IMR-90 (cell line): ENCODE data around the gene SLC44A4. TPM values are rescaled to one million over a fixed set of nuclear protein-coding genes. Genes with fewer than 3 reads are reported as not detected.

Source experiments
- ATAC-seq: fragments of 200-7000 bp; cut with Tn5 transposase; 2 replicates; pipeline ENCODE4 v1.9.1; 2020; ENCODE audit warnings: low read depth, mild to moderate bottlenecking, moderate library complexity
- BruUV-seq: library from RNA; stranded (reverse); fragments of 400-500 nt; replicated peaks from 2 replicates; lab custom pipeline; 2021; lab: Mats Ljungman, UMichigan
- CTCF ChIA-PET: fragments of 300-600 bp; formaldehyde crosslinking; extraction: SDS; loops from one replicate; lab custom pipeline; 2021; ENCODE audit warnings: antibody characterized with exemption; lab: Yijun Ruan, JAX
- POLR2A ChIA-PET: fragments of 300-600 bp; sonication (Branson Sonifier 250); formaldehyde crosslinking; loops from one replicate; lab custom pipeline; 2022; ENCODE audit warnings: antibody characterized with exemption; ENCODE audit not compliant: unreplicated experiment; lab: Charles Lee
- DNase-seq: peaks from one replicate; pipeline ENCODE4 v3.0.0; 2013
- H2AFZ ChIP-seq: replicated peaks from 2 replicates; pipeline ENCODE3; 2013; ENCODE audit warnings: low read length, mild to moderate bottlenecking; ENCODE audit not compliant: poor library complexity
- H2AK5ac ChIP-seq: 2 replicates; pipeline ENCODE4 v1.6.1; 2013; ENCODE audit warnings: low read depth, low read length, inconsistent platforms
- H2AK9ac ChIP-seq: replicated peaks from 2 replicates; pipeline ENCODE3; 2013; ENCODE audit warnings: mild to moderate bottlenecking, low read depth, low read length, moderate library complexity; ENCODE audit not compliant: poor library complexity
- H2BK120ac ChIP-seq: 2 replicates; pipeline ENCODE4 v1.6.1; 2013; ENCODE audit warnings: low read depth, low read length, inconsistent platforms
- H2BK15ac ChIP-seq: 3 replicates; pipeline ENCODE4 v1.6.1; 2013; ENCODE audit warnings: low read depth, low read length, inconsistent platforms
- H2BK20ac ChIP-seq: 2 replicates; pipeline ENCODE4 v1.6.1; 2013; ENCODE audit warnings: low read depth, mild to moderate bottlenecking, inconsistent platforms, low read length, moderate library complexity
- H2BK5ac ChIP-seq: 2 replicates; pipeline ENCODE4 v1.6.1; 2013; ENCODE audit warnings: mild to moderate bottlenecking, low read depth, low read length, inconsistent platforms; ENCODE audit not compliant: poor library complexity, severe bottlenecking
- H3K14ac ChIP-seq: replicated peaks from 2 replicates; pipeline ENCODE4 v1.6.1; 2013; ENCODE audit warnings: low read depth, low read length, inconsistent platforms
- H3K18ac ChIP-seq: 2 replicates; pipeline ENCODE4 v1.6.1; 2013; ENCODE audit warnings: low read depth, low read length, control low read depth
- H3K23ac ChIP-seq: 2 replicates; pipeline ENCODE4 v1.6.1; 2013; ENCODE audit warnings: low read depth, low read length, inconsistent platforms
- H3K27ac ChIP-seq: 2 replicates; pipeline ENCODE4 v1.5.1; 2013; ENCODE audit warnings: mild to moderate bottlenecking, control low read depth, low read length; ENCODE audit not compliant: insufficient read depth
- H3K27me3 ChIP-seq: 2 replicates; pipeline ENCODE4 v1.6.1; 2013; ENCODE audit warnings: low read length; ENCODE audit not compliant: control insufficient read depth, insufficient read depth
- H3K36me3 ChIP-seq: 2 replicates; pipeline ENCODE4 v1.6.1; 2013; ENCODE audit warnings: low read length, mixed read lengths; ENCODE audit not compliant: control insufficient read depth, insufficient read depth
- H3K4ac ChIP-seq: 2 replicates; pipeline ENCODE4 v1.6.1; 2013; ENCODE audit warnings: low read depth, low read length, inconsistent platforms
- H3K4me1 ChIP-seq: 2 replicates; pipeline ENCODE4 v1.6.1; 2013; ENCODE audit warnings: low read length, mixed read lengths; ENCODE audit not compliant: control insufficient read depth, insufficient read depth
- H3K4me2 ChIP-seq: 2 replicates; pipeline ENCODE4 v1.6.1; 2013; ENCODE audit warnings: low read depth, mild to moderate bottlenecking, control low read depth, low read length, moderate library complexity
- H3K4me3 ChIP-seq: 2 replicates; pipeline ENCODE4 v1.5.1; 2013; ENCODE audit warnings: low read depth, mild to moderate bottlenecking, control low read depth, low read length, moderate library complexity; ENCODE audit not compliant: insufficient read depth
- H3K56ac ChIP-seq: 2 replicates; pipeline ENCODE4 v1.6.1; 2013; ENCODE audit warnings: low read length, inconsistent platforms; ENCODE audit not compliant: insufficient read depth; ENCODE audit errors: extremely low read depth
- H3K79me1 ChIP-seq, 2 experiments: 2 replicates each; pipeline ENCODE4 v1.6.1; 2013; ENCODE audit warnings: low read length in 2 of 2, inconsistent platforms in 1 of 2, low read depth in 1 of 2
- H3K9ac ChIP-seq: 2 replicates; pipeline ENCODE4 v1.6.1; 2013; ENCODE audit warnings: low read depth, low read length, control low read depth
- H3K9me1 ChIP-seq: 2 replicates; pipeline ENCODE4 v1.6.1; 2013; ENCODE audit warnings: low read length, inconsistent platforms; ENCODE audit not compliant: insufficient read depth
- H3K9me3 ChIP-seq: 2 replicates; pipeline ENCODE4 v1.6.1; 2013; ENCODE audit warnings: low read length; ENCODE audit not compliant: control insufficient read depth, insufficient read depth
- H4K20me1 ChIP-seq: 2 replicates; pipeline ENCODE4 v1.6.1; 2013; ENCODE audit warnings: low read length, inconsistent platforms; ENCODE audit not compliant: insufficient read depth
- H4K5ac ChIP-seq: 2 replicates; pipeline ENCODE4 v1.6.1; 2013; ENCODE audit warnings: mild to moderate bottlenecking, low read depth, low read length, control low read depth
- H4K8ac ChIP-seq, 2 experiments: 2 replicates each; pipeline ENCODE4 v1.6.1; 2013; ENCODE audit warnings: low read depth in 2 of 2, low read length in 2 of 2, control low read depth in 1 of 2, inconsistent platforms in 1 of 2
- H4K91ac ChIP-seq: 2 replicates; pipeline ENCODE4 v1.6.1; 2013; ENCODE audit warnings: low read depth, low read length, inconsistent platforms; ENCODE audit not compliant: insufficient read depth
- BHLHE40 ChIP-seq: fragments of 150-350 bp; IDR thresholded peaks from 2 replicates; pipeline ENCODE4 v1.6.1; 2016; ENCODE audit warnings: mild to moderate bottlenecking, low read depth, low read length
- CEBPB ChIP-seq: IDR thresholded peaks from 2 replicates; pipeline ENCODE4 v1.6.1; 2012; ENCODE audit warnings: low read depth, low read length, improper control_type of control experiment
- MAZ ChIP-seq: IDR thresholded peaks from 2 replicates; pipeline ENCODE4 v1.6.1; 2012; ENCODE audit warnings: low read depth, mild to moderate bottlenecking, low read length, improper control_type of control experiment, moderate library complexity, borderline replicate concordance
- MXI1 ChIP-seq: IDR thresholded peaks from 2 replicates; pipeline ENCODE4 v1.6.1; 2012; ENCODE audit warnings: low read depth, mild to moderate bottlenecking, low read length, moderate library complexity, borderline replicate concordance
- POLR2A ChIP-seq: IDR thresholded peaks from 2 replicates; pipeline ENCODE4 v1.6.1; 2012; ENCODE audit warnings: mild to moderate bottlenecking, low read depth, low read length
- RAD21 ChIP-seq: IDR thresholded peaks from 2 replicates; pipeline ENCODE4 v1.6.1; 2012; ENCODE audit warnings: low read length, improper control_type of control experiment
- RCOR1 ChIP-seq: IDR thresholded peaks from 2 replicates; pipeline ENCODE4 v1.6.1; 2012; ENCODE audit warnings: mild to moderate bottlenecking, low read length, improper control_type of control experiment; ENCODE audit not compliant: insufficient replicate concordance
- RFX5 ChIP-seq: IDR thresholded peaks from 2 replicates; pipeline ENCODE4 v1.8.0; 2012; ENCODE audit warnings: low read depth, mild to moderate bottlenecking, low read length, moderate library complexity
- SMC3 ChIP-seq: fragments of 150-350 bp; IDR thresholded peaks from 2 replicates; pipeline ENCODE4 v1.6.1; 2016; ENCODE audit warnings: low read depth, mild to moderate bottlenecking, antibody characterized with exemption, low read length, moderate library complexity
- WGBS, 2 experiments: methylation state at CpG; one replicate each; pipeline versions ENCODE4 v1.1.5 to v1.1.7; 2013; ENCODE audit warnings: missing lambda C conversion rate in 2 of 2; ENCODE audit not compliant: insufficient read length in 1 of 2; ENCODE audit errors: extremely low coverage in 2 of 2; 5-methylcytosine and 5-hydroxymethylcytosine counted together
- dilution Hi-C: fragments of 300-500 bp; cut with HindIII; formaldehyde crosslinking; loops from one replicate; pipeline ENCODE4 v1.14.3; 2018; ENCODE audit warnings: low sequenced_read_pairs; ENCODE audit not compliant: unreplicated experiment
- in situ Hi-C: fragments of 300-500 bp; cut with MboI; formaldehyde crosslinking; loops from 3 replicates; pipeline ENCODE4 v1.14.3; 2019; ENCODE audit warnings: low sequenced_read_pairs, inconsistent platforms, mixed read lengths
- intact Hi-C: fragments of 100-400 bp; cut with micrococcal nuclease; formaldehyde crosslinking; loops from 2 replicates; pipeline ENCODE4 v1.10.0; 2022
- polyA plus RNA-seq, 3 experiments: library from polyadenylated mRNA; depleted of rRNA; stranded (reverse); fragments of >200 nt; gene quantifications; 2 replicates each; pipeline ENCODE4 v1.2.3, GENCODE V29; 2012; ENCODE audit warnings: low replicate concordance in 1 of 3
- total RNA-seq: library from RNA; depleted of rRNA; stranded (reverse); fragments of >200 nt; gene quantifications from 2 replicates; pipeline ENCODE4 v1.2.3, GENCODE V29; 2012

SLC44A4 gene
- total and polyA plus RNA-seq, 2 of the 4 experiments (the other 2 are of a cell fraction): 0.14 to 0.36 TPM

DNA sequence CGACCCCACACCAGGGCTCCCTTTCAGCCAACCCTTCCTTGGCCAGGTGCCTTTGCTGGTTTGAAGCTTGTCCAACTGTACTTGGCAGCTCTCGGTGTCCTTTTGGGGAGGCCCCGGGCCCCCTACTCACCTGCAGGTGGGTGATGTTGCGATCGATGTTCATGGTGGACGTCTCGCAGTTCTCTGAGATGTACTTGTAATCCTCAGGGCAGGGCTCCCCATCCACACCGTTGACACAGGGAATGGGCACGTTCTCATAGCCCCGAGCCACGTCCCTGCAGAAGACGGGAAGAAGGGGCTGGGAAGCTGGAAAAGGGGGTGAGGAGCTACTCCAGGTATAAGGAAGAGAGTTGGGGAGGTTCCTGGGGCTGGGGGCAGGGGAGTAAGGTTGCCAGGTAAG lies 4.9 kb upstream of the SLC44A4 start:
- DNase-seq: no peak
- ChIA-PET CTCF (interaction anchor here (0.6 kb wide), 1 partner anchor 1442 kb away, joined by 3 read pairs; no protein-coding TSS in a partner anchor), POLR2A (no interaction called here)
- BruUV-seq: no TSS peak
- Histone ChIP-seq H2AK5ac (no peak overlapping the region), H3K4me1 (no peaks in the 10 kb centered on the region), H3K14ac (no peak overlapping the region), H3K36me3 (peaks cover 79% of the 10 kb centered on the region), H2AFZ (no peak overlapping the region), H3K18ac (no peak overlapping the region), H3K23ac (no peak overlapping the region), H3K27me3 (no peaks in the 10 kb centered on the region), H2AK9ac (no peak overlapping the region), H3K9ac (no peak overlapping the region), H2BK120ac (no peak overlapping the region), H3K9me1 (0 out of 2 replicates have a peak, but pooled peaks cover 2% of the 10 kb centered on the region), H4K8ac (no peak overlapping the region), H3K4me2 (no peak overlapping the region), H2BK20ac (no peak overlapping the region), H3K56ac (no peak overlapping the region), H2BK15ac (no peak overlapping the region), H4K5ac (no peak overlapping the region), H3K4me3 (no peak overlapping the region), H3K4ac (no peak overlapping the region), H3K9me3 (no peaks in the 10 kb centered on the region), H2BK5ac (no peak overlapping the region), H4K20me1 (peaks cover 2% of the 10 kb centered on the region; the same call in 1 of the 2 replicates), H3K27ac (no peak overlapping the region), H3K79me1 (no peaks in the 10 kb centered on the region), H4K91ac (no peak overlapping the region)
- TF ChIP-seq BHLHE40: no peak
- no peak for TF ChIP-seq CEBPB
- no peak for TF ChIP-seq SMC3
- TF ChIP-seq POLR2A: no peak
- TF ChIP-seq MAZ: no peak
- no peak for TF ChIP-seq RFX5
- TF ChIP-seq RAD21: no peak
- TF ChIP-seq MXI1: no peak
- no peak for TF ChIP-seq RCOR1
- in situ Hi-C loops (no loop called here), dilution Hi-C loops (no loop called here), intact Hi-C loops (no loop called here)
- WGBS, 2 experiments: no CpG with 5 or more reads among the region's 12 CpGs
- no peak for ATAC-seq
